Activated B cell treated with CpG ODN at 0.5 μM for 24 hours (primary cell): ENCODE measurements around the gene POLE4. TPM values are rescaled to one million over a fixed set of nuclear protein-coding genes. Genes with fewer than 3 reads are reported as not detected.

Source experiments
- ATAC-seq: fragments of 200-7000 bp; cut with Tn5 transposase; one replicate; pipeline ENCODE4 v1.10.0; 2021; ENCODE audit warnings: low read depth, mild to moderate bottlenecking, moderate library complexity
- CTCF ChIA-PET: fragments of 350-600 bp; sonication (Branson Sonifier 250); formaldehyde crosslinking; loops from one replicate; lab custom pipeline; 2021; ENCODE audit warnings: antibody characterized with exemption; lab: Charles Lee
- POLR2A ChIA-PET: fragments of 350-600 bp; sonication (Branson Sonifier 250); formaldehyde crosslinking; loops from one replicate; lab custom pipeline; 2021; ENCODE audit warnings: antibody characterized with exemption; lab: Charles Lee
- DNase-seq: peaks from one replicate; pipeline ENCODE4 v3.0.0; 2022
- H3K27ac Mint-ChIP-seq: one replicate; pipeline ENCODE4 v1.8.0; 2020; ENCODE audit warnings: mixed read lengths
- H3K27me3 Mint-ChIP-seq: one replicate; pipeline ENCODE4 v1.8.0; 2021; ENCODE audit warnings: mixed read lengths
- H3K36me3 Mint-ChIP-seq: one replicate; pipeline ENCODE4 v1.8.0; 2021; ENCODE audit warnings: low read depth, mixed read lengths
- H3K4me1 Mint-ChIP-seq: one replicate; pipeline ENCODE4 v1.8.0; 2021; ENCODE audit warnings: mixed read lengths
- H3K4me3 Mint-ChIP-seq: one replicate; pipeline ENCODE4 v1.8.0; 2020; ENCODE audit warnings: mild to moderate bottlenecking, mixed read lengths
- H3K9me3 Mint-ChIP-seq: one replicate; pipeline ENCODE4 v1.8.0; 2020; ENCODE audit warnings: mixed read lengths
- intact Hi-C: fragments of 100-400 bp; cut with micrococcal nuclease; formaldehyde crosslinking; loops from one replicate; pipeline ENCODE4 v1.15.1; 2024
- total RNA-seq: library from RNA; stranded (reverse); gene quantifications from 2 replicates; pipeline ENCODE4 v1.2.3, GENCODE V29; 2022
- TF ChIP-seq, protein P1 (sequence below): fragments of 200-600 bp; IDR thresholded peaks from one replicate; pipeline ENCODE4 v1.8.0; 2022; ENCODE audit warnings: antibody characterized with exemption, mild to moderate bottlenecking

POLE4 gene
- total RNA-seq, 1 donor from 2014 or later: 61.5 TPM

DNA sequence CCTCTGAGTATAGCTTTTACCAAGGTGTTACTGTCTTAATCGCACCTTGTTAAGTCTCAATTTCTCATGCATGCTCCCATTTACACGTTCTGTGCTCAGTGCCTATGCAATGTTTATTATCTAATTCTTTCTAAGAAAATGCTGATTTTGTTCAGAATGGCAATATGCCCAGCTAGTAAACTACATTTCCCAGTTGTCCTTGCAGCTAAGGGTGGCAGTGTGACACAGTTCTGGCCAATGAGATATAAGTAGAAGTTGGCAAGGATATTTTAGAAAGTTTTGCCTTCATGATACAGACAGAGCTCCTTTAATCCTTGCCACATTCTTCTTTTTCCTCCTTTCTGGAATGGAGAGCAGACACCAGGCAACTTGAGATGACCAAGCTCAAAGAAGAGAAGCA lies 45.3 kb downstream of the POLE4 start:
- H3K4me1 Mint-ChIP-seq: no peaks in the 10 kb centered on the region
- DNase-seq (no peak), ATAC-seq (no peak)
- TF ChIP-seq, protein P1, sequence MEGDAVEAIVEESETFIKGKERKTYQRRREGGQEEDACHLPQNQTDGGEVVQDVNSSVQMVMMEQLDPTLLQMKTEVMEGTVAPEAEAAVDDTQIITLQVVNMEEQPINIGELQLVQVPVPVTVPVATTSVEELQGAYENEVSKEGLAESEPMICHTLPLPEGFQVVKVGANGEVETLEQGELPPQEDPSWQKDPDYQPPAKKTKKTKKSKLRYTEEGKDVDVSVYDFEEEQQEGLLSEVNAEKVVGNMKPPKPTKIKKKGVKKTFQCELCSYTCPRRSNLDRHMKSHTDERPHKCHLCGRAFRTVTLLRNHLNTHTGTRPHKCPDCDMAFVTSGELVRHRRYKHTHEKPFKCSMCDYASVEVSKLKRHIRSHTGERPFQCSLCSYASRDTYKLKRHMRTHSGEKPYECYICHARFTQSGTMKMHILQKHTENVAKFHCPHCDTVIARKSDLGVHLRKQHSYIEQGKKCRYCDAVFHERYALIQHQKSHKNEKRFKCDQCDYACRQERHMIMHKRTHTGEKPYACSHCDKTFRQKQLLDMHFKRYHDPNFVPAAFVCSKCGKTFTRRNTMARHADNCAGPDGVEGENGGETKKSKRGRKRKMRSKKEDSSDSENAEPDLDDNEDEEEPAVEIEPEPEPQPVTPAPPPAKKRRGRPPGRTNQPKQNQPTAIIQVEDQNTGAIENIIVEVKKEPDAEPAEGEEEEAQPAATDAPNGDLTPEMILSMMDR: no peak
- no peak overlapping the region for H3K4me3 Mint-ChIP-seq
- no peaks in the 10 kb centered on the region for H3K27me3 Mint-ChIP-seq
- no peaks in the 10 kb centered on the region for H3K9me3 Mint-ChIP-seq
- ChIA-PET CTCF (no interaction called here), POLR2A (no interaction called here)
- no peak overlapping the region for H3K27ac Mint-ChIP-seq
- peaks cover 8% of the 10 kb centered on the region for H3K36me3 Mint-ChIP-seq
- intact Hi-C loops: no loop called here

DNA sequence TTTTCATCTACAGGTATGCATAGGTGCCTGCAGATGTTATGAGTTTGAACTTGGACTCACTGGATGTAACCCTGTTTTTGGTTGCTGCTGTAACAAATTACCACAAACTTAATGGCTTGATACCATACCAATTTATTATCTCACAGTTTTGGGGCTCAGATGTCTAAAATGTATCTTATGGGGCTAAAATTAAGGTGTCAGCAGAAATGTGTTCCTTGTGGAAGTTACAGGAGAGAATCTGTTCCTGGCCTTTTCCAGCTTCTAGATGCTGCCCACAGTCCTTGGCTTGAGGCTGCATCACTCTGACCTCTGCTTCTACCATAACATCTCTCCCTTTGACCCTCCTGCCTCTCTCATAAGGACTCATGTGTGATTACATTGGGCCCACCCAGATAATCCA lies 47.6 kb downstream of the POLE4 start:
- ChIA-PET POLR2A (no interaction called here), CTCF (no interaction called here)
- Mint-ChIP-seq H3K4me1 (no peaks in the 10 kb centered on the region), H3K36me3 (peaks cover 7% of the 10 kb centered on the region), H3K27me3 (no peaks in the 10 kb centered on the region), H3K9me3 (no peaks in the 10 kb centered on the region), H3K4me3 (no peak overlapping the region), H3K27ac (no peak overlapping the region)
- no peak for ATAC-seq
- TF ChIP-seq, protein P1: no peak
- intact Hi-C loops: no loop called here
- DNase-seq: no peak

DNA sequence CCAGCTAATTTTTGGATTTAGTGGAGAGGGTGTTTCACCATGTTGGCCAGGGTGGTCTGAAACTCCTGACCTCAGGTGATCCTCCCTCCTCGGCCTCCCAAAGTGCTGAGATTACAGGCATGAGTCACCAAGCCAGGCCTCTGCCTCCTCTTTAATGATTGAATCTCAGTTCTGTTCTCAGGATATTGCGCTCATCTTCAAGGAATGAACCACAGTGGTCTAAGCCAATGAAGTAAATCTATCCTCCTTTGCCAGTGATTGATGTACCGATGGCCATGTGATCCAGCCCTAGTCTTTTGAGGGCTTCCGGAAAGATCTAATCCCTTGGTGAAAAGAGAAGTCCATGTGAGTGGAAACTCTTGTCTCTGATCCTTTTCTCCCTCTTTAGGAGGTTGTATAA lies 48.6 kb downstream of the POLE4 start:
- H3K4me1 Mint-ChIP-seq: no peaks in the 10 kb centered on the region
- TF ChIP-seq, protein P1: no peak
- DNase-seq (no peak), ATAC-seq (no peak)
- H3K9me3 Mint-ChIP-seq: no peaks in the 10 kb centered on the region
- intact Hi-C loops: no loop called here
- POLR2A ChIA-PET: no interaction called here
- H3K4me3 Mint-ChIP-seq: no peak overlapping the region
- no peak overlapping the region for H3K27ac Mint-ChIP-seq
- H3K27me3 Mint-ChIP-seq: no peaks in the 10 kb centered on the region
- H3K36me3 Mint-ChIP-seq: peaks cover 7% of the 10 kb centered on the region
- CTCF ChIA-PET: no interaction called here

DNA sequence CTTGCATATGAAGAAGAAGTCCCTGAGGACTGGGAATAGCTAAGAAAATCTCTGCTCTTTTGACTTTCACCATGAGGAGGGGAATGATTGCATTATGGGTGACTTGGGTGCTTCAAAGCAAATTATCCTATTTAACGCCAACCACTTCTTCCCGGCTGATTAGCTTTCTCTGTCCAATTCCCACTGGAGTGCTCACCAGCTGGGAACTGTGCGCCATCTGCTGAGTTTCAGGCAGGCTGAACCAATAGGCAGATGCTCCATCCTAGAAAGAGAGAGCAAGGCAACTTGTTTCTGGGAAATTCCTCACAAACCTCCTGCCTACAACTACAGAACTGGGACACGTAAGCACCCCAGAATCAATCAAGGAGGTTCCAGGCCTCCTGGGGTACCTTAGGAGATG lies 49.4 kb downstream of the POLE4 start:
- H3K9me3 Mint-ChIP-seq: no peaks in the 10 kb centered on the region
- POLR2A ChIA-PET: no interaction called here
- DNase-seq: no peak
- intact Hi-C loops: no loop called here
- TF ChIP-seq, protein P1: no peak
- no peaks in the 10 kb centered on the region for H3K27me3 Mint-ChIP-seq
- CTCF ChIA-PET: no interaction called here
- no peak overlapping the region for H3K4me3 Mint-ChIP-seq
- no peak for ATAC-seq
- H3K4me1 Mint-ChIP-seq: no peaks in the 10 kb centered on the region
- peaks cover 7% of the 10 kb centered on the region for H3K36me3 Mint-ChIP-seq
- no peak overlapping the region for H3K27ac Mint-ChIP-seq

DNA sequence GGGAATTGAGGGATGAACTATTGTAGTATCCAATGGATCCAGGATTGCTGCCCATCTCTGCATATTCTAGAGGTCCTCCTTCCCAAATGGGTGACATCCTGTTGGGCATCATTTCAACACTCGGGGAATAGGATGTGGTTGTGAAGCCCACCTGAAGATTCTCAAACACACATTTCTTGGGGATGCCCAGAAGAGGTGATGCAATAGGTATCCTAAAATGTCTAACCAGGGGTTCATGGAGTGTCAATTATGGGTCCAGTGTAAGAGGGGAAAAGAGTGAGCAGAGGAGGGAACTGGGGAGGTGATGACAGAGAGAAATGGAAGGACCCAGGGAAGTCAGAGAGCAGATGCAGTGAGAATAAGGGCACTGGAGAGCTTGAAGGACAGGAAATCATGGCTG lies 52.1 kb downstream of the POLE4 start:
- Mint-ChIP-seq H3K27me3 (no peaks in the 10 kb centered on the region), H3K27ac (no peak overlapping the region), H3K4me1 (no peaks in the 10 kb centered on the region), H3K9me3 (peaks cover 7% of the 10 kb centered on the region), H3K4me3 (no peak overlapping the region), H3K36me3 (peaks cover 8% of the 10 kb centered on the region)
- POLR2A ChIA-PET: no interaction called here
- DNase-seq (no peak), ATAC-seq (no peak)
- CTCF ChIA-PET: no interaction called here
- intact Hi-C loops: no loop called here
- TF ChIP-seq, protein P1: no peak
